SW 1271 (cell line): ENCODE results near the gene TRIM56.
A peak's percentile ranks its signal among the peaks of the same experiment; 100 is the strongest.

Source experiments
- DNase-seq, 2 experiments: peaks; one replicate each; lab custom pipeline; 2025; lab: John Stamatoyannopoulos, UW

TRIM56 gene

GRCh38 chr7:101133621-101134398, 48.5 kb downstream of the TRIM56 start:
- no peak for DNase-seq

GRCh38 chr7:101134399-101134980, 49.2 kb downstream of the TRIM56 start:
- DNase-seq, result no peak

GRCh38 chr7:101137651-101138212, 52.5 kb downstream of the TRIM56 start:
- DNase-seq, result no peak

- DNase-seq, result peak; percentile 87 to 95
Observed at GRCh38 chr7:101138213-101138870, 53.1 kb downstream of the TRIM56 start.

- no peak for DNase-seq
Observed at GRCh38 chr7:101140339-101140699, 55.0 kb downstream of the TRIM56 start.

- DNase-seq, result no peak
Observed at GRCh38 chr7:101140746-101141382, 55.6 kb downstream of the TRIM56 start.
